ENCODE measurements around the gene CDH12.
"Not testable (repeated sequence)": the region's sequence is repeated elsewhere in the genome, so short reads cannot be mapped to it uniquely, and the experiment has no call there.

Gene CDH12

DNA sequence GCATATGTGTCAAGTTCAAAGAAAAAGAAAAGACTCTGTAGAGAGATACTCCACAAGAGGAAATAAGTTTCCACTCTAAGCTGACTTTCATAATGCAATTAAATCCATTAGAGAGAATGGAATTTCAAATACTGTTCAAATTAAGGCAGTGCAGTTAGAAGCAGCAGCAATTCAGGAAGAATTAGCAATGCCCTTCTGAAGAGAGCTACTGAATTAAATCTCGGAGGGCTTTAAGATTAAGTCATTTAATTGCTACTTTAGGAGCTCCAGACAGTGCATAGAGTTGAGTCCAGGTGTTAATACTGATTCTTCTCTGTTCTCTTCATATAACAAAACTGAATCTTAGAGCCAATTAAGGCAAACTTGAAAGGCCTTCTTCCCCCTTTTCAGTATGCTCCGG lies 8.5 kb downstream of the CDH12 start:
- DNase-seq (ENCODE audit: insufficient read length) (no peak), FAIRE-seq (no peak)
- TF ChIP-seq TAF1 (IDR thresholded peaks at IDR 0.05; ENCODE audit: borderline replicate concordance, low read depth, low read length) (no peak), POLR2A (IDR thresholded peaks at IDR 0.05; ENCODE audit: low read depth, low read length) (no peak), POLR2AphosphoS5 (IDR thresholded peaks at IDR 0.05; ENCODE audit: low read depth, low read length) (no peak)

DNA sequence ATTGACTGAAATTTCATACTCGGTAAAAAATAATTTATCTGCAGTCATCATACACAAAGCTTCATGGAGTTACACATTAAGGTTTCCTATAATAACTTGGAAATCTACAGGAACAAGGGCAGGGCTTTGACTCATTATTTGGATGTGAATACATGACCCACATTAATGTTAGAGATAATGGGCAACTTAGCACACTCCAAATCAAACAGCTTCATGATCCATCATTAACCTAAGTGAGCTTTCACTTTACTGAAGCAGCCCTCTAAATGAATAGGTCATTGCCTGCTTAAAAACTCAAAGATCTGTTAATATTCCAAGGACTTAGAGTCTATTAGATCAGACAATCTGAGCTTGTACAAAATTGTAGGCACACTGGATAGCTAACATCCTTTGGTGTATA lies 9.0 kb downstream of the CDH12 start:
- DNase-seq (ENCODE audit: insufficient read length) (no peak), FAIRE-seq (no peak)
- TF ChIP-seq TAF1 (IDR thresholded peaks at IDR 0.05; ENCODE audit: borderline replicate concordance, low read depth, low read length) (no peak), POLR2A (IDR thresholded peaks at IDR 0.05; ENCODE audit: low read depth, low read length) (no peak), POLR2AphosphoS5 (IDR thresholded peaks at IDR 0.05; ENCODE audit: low read depth, low read length) (no peak)

DNA sequence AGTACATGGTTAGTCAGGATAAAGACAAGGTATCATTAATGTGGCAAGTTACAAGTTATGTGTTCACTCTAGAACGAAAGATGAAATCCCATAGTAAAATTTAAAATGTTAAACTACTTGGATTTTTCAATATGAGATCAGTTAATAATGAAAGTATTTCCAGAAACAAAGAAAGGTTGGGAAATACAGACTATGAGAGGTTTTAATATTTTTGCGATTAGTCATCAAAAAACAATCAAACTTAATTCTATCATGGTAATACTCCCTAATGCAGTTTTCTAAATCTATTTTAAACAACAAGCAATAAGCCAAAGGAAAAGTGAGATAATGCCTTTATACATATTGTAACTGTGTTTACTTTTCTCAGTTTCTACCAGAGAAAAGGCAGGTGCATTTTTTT lies 10.6 kb downstream of the CDH12 start:
- FAIRE-seq = no peak
- DNase-seq (ENCODE audit: insufficient read length) = no peak
- TF ChIP-seq POLR2A (IDR thresholded peaks at IDR 0.05; ENCODE audit: low read depth, low read length) (no peak), TAF1 (IDR thresholded peaks at IDR 0.05; ENCODE audit: borderline replicate concordance, low read depth, low read length) (no peak), POLR2AphosphoS5 (IDR thresholded peaks at IDR 0.05; ENCODE audit: low read depth, low read length) (no peak)

DNA sequence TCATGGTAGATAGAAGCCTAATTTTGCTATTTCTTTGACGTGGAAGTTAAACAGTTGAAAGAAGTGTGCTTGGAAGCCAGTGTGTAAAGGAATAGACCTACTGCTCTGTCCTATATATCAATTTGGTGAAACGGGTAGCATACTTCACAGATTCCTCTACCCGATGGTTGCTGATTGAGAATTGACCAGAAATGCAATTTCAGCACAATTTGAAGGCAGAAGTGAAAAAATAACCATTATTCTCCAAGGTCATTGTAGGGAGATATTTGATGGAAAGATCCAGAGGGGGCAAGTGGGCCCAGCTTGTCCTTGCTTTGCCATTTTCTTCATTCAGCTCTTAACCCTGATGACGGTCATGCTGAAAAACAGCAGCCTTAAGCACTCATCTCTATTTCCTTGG lies 15.3 kb downstream of the CDH12 start:
- no peak for FAIRE-seq
- TF ChIP-seq POLR2AphosphoS5 (IDR thresholded peaks at IDR 0.05; ENCODE audit: low read depth, low read length) = no peak
- no peak for TF ChIP-seq POLR2A (IDR thresholded peaks at IDR 0.05; ENCODE audit: low read depth, low read length)
- DNase-seq (ENCODE audit: insufficient read length) = no peak

DNA sequence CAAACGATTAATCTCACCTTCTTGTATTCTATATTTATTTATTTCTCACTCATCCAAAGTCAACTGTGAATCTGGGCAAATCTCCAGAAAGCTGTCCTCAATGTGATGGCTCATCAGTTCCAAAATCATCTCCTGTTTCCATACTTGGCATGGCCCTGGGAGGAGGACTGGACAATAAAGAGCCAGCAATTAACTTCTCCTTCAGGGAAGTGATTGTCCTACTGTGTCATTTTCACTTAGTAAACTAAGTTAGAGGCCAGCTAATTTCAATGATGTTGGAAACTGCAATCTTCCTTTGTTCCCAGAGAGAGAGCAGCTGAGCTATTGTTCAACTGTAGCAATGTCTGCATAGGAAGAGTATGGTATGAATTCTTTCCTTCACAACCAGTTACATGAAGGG lies 17.5 kb downstream of the CDH12 start:
- DNase-seq (ENCODE audit: insufficient read length) (no peak), FAIRE-seq (no peak)
- TF ChIP-seq POLR2A (IDR thresholded peaks at IDR 0.05; ENCODE audit: low read depth, low read length) (no peak), TAF1 (IDR thresholded peaks at IDR 0.05; ENCODE audit: borderline replicate concordance, low read depth, low read length) (no peak)

DNA sequence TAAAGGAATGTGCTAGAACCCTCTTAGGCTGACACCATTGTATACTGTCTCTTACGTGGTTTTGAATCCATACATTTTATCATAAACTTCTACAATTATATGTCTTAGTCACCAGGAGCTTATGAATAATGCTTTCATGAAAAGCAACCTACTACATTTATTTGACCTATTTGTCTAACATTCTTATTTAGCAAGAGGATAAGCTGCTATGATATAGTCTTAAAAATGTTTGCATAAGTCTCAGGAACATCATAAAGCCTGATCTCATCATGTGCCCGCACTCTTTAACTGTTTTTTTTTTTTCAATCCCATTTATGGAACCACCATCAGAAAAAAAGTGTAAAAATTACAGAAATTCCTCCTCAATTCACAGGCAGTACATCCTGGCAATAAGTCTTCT lies 59.7 kb downstream of the CDH12 start:
- TF ChIP-seq POLR2AphosphoS5 (IDR thresholded peaks at IDR 0.05; ENCODE audit: low read depth, low read length) (no peak), POLR2A (IDR thresholded peaks at IDR 0.05; ENCODE audit: low read depth, low read length) (no peak), TAF1 (IDR thresholded peaks at IDR 0.05; ENCODE audit: borderline replicate concordance, low read depth, low read length) (no peak)
- DNase-seq (ENCODE audit: insufficient read length) = no peak
- FAIRE-seq = no peak

DNA sequence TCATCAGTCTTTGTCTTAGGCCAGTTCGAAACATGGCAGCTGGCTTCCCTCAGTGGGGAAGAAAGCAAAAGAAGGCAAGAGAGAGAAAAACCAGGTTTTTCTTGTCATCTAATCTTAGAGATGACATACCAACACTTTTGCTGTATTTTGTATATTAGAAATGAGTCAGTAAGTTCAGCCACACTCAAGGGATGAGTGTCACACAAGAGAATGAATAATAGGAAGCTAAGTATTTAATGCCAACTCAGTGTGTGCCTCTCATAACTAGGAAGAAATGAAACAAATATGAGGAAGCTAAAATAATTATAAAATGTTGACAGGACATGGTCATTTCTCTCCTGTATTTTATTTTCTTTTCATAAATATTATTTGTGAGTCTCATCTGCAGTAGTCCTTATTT lies 65.3 kb downstream of the CDH12 start:
- FAIRE-seq (no peak), DNase-seq (ENCODE audit: insufficient read length) (no peak)
- no peak for TF ChIP-seq POLR2A (IDR thresholded peaks at IDR 0.05; ENCODE audit: low read depth, low read length)
- no peak for TF ChIP-seq POLR2AphosphoS5 (IDR thresholded peaks at IDR 0.05; ENCODE audit: low read depth, low read length)
- TF ChIP-seq TAF1 (IDR thresholded peaks at IDR 0.05; ENCODE audit: borderline replicate concordance, low read depth, low read length) = no peak

DNA sequence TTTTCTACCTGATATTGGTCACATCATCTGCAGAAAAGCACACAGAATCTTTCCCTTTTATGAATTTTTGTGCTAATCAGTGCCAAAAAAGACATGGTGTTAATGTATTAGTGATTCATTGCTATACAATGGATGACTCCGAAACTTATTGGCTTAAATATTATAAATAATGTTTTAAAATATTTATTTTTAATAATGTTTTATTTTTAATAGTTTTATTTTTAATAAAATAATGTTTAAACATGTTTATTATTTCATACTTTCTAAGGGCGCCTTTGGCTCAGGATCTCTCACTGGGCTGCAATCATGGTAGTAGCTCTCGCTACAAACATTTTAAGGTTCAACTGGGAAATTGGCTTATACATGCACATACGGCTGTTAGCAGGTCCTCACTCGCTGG lies 65.7 kb downstream of the CDH12 start:
- FAIRE-seq (no peak), DNase-seq (ENCODE audit: insufficient read length) (no peak)
- TF ChIP-seq TAF1 (IDR thresholded peaks at IDR 0.05; ENCODE audit: borderline replicate concordance, low read depth, low read length) (no peak), POLR2A (IDR thresholded peaks at IDR 0.05; ENCODE audit: low read depth, low read length) (no peak), POLR2AphosphoS5 (IDR thresholded peaks at IDR 0.05; ENCODE audit: low read depth, low read length) (no peak)

DNA sequence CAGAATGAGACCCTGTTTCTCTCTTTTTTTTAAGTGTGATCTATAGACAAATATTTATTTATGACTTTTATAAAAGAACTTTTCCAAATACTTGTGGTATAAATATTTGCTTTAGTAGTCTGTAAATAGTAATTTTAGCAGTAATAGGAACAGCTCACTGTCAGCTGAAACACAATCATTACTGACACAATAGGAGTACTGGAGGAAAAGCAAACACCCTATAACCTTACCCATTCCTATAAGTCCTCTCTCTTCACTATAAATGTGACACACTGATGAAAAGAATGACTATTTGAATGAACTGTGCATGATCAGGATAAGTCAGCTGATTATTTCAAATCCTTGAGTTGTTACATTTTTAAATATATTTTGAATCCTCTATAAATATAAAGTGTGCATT lies 72.4 kb downstream of the CDH12 start:
- DNase-seq (ENCODE audit: insufficient read length) = no peak
- no peak for TF ChIP-seq POLR2AphosphoS5 (IDR thresholded peaks at IDR 0.05; ENCODE audit: low read depth, low read length)
- TF ChIP-seq POLR2A (IDR thresholded peaks at IDR 0.05; ENCODE audit: low read depth, low read length) = no peak
- no peak for TF ChIP-seq TAF1 (IDR thresholded peaks at IDR 0.05; ENCODE audit: borderline replicate concordance, low read depth, low read length)
- no peak for FAIRE-seq

DNA sequence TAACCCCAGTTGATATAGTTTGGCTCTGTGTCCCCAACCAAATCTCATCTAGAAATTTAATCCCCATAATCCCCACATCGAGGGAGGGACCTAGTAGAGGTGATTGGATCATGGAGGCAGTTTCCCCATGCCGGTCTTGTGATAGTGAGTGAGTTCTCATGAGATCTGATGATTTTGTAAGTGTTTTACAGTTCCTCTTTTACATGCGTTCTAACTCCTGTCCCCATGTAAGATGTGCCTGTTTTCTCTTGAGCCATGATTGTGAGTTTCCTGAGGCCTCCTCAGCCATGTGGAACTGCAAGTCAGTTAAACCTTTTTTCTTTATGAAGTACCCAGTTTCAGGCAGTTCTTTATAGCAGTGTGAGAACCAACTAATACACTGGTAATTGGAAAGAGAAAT lies 73.6 kb downstream of the CDH12 start:
- TF ChIP-seq TAF1 (IDR thresholded peaks at IDR 0.05; ENCODE audit: borderline replicate concordance, low read depth, low read length) (no peak), POLR2AphosphoS5 (IDR thresholded peaks at IDR 0.05; ENCODE audit: low read depth, low read length) (no peak), POLR2A (IDR thresholded peaks at IDR 0.05; ENCODE audit: low read depth, low read length) (no peak)
- no peak for DNase-seq (ENCODE audit: insufficient read length)
- FAIRE-seq = no peak

DNA sequence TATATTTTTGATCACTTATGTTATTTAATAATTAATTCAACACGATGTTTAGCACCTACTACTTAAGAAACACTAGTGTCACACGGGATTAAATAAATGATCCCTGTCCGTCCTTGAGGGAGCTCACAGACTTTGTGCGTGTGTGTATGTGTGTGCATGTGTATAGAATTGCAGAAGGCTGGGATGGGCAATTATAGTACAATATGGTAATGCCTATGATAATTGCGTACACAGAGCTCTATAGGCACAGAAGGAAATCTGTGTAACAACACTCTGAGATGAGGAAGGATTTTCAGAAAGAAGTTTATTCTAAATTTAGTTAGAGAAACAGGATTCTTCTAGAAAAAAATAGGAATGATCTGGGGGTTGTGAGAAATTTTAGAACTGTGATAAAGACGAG lies 76.9 kb downstream of the CDH12 start:
- TF ChIP-seq POLR2AphosphoS5 (IDR thresholded peaks at IDR 0.05; ENCODE audit: low read depth, low read length) = no peak
- no peak for TF ChIP-seq POLR2A (IDR thresholded peaks at IDR 0.05; ENCODE audit: low read depth, low read length)
- no peak for TF ChIP-seq TAF1 (IDR thresholded peaks at IDR 0.05; ENCODE audit: borderline replicate concordance, low read depth, low read length)
- DNase-seq (ENCODE audit: insufficient read length) (no peak), FAIRE-seq (no peak)

DNA sequence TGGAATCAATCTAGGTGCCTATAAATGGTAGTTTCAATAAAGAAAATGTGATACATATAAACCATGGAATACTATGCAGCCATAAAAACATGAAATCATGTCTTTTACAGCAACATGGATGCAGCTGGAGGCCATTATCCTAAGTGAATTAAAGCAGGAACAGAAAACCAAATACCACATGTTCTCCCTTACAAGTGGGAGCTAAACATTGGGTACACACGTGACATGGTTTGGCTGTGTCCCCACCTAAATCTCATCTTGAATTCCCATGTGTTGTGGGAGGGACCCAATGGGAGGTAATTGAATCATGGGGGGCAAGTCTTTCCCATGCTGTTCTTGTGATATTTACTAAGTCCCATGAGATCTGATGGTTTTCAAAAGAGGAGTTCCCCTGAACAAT lies 78.9 kb downstream of the CDH12 start:
- not testable (repeated sequence) for FAIRE-seq; DNase-seq (ENCODE audit: insufficient read length)

DNA sequence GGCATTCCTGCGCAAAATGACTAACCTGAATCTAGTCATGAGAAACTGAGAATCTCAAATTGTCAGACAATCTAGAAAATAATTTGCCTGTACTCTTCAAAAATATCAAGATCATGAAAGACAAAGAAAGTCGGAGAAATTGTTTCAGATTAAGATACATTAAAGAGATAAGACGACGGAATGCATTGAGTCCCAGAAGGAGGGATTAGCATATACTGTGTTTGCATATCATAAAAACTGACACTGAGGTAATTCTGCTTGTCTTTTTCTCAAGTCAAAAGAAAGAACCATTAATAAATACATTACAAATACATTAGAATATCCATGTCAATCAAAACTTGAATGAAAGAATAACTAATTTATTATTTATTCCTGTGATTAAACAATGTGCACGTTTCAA lies 88.4 kb downstream of the CDH12 start:
- no peak for FAIRE-seq
- TF ChIP-seq POLR2A (IDR thresholded peaks at IDR 0.05; ENCODE audit: low read depth, low read length) = no peak
- no peak for TF ChIP-seq POLR2AphosphoS5 (IDR thresholded peaks at IDR 0.05; ENCODE audit: low read depth, low read length)
- no peak for TF ChIP-seq TAF1 (IDR thresholded peaks at IDR 0.05; ENCODE audit: borderline replicate concordance, low read depth, low read length)
- no peak for DNase-seq (ENCODE audit: insufficient read length)

Measured in GM12892 (cell line).